NCI-H146 treated with DMSO at 0.1 percent for 48 hours (cell line): ENCODE results near the gene TTC34.
"Not testable (repeated sequence)": the region's sequence is repeated elsewhere in the genome, so short reads cannot be mapped to it uniquely, and the experiment has no call there.

Experiments used
- DNase-seq: peaks from one replicate; lab custom pipeline; 2025; ENCODE audit not compliant: unreplicated experiment; lab: John Stamatoyannopoulos, UW

Gene TTC34

GRCh38 chr1:2684878-2685277 is 116.6 kb downstream of the TTC34 start:
- not testable (repeated sequence) for DNase-seq

- DNase-seq = not testable (repeated sequence)
These were observed 117.5 kb downstream of the TTC34 start for GRCh38 chr1:2684000-2684399.

GRCh38 chr1:2683321-2683741 is 118.2 kb downstream of the TTC34 start:
- DNase-seq = not testable (repeated sequence)

- DNase-seq = not testable (repeated sequence)
These were observed 118.6 kb downstream of the TTC34 start for GRCh38 chr1:2682879-2683278.

GRCh38 chr1:2676726-2677125 is 124.8 kb downstream of the TTC34 start:
- not testable (repeated sequence) for DNase-seq

GRCh38 chr1:2671656-2672055 is 129.8 kb downstream of the TTC34 start:
- DNase-seq = not testable (repeated sequence)

GRCh38 chr1:2659806-2660205 is 141.7 kb downstream of the TTC34 start:
- DNase-seq = not testable (repeated sequence)

- DNase-seq = not testable (repeated sequence)
These were observed 143.6 kb downstream of the TTC34 start for GRCh38 chr1:2657909-2658308.

- not testable (repeated sequence) for DNase-seq
These were observed 144.4 kb downstream of the TTC34 start for GRCh38 chr1:2657124-2657523.

- DNase-seq = not testable (repeated sequence)
These were observed 145.7 kb downstream of the TTC34 start for GRCh38 chr1:2655598-2656434.

GRCh38 chr1:2654443-2654948 is 147.0 kb downstream of the TTC34 start:
- not testable (repeated sequence) for DNase-seq

- DNase-seq = not testable (repeated sequence)
These were observed 147.6 kb downstream of the TTC34 start for GRCh38 chr1:2653741-2654442.

GRCh38 chr1:2652926-2653571 is 148.4 kb downstream of the TTC34 start:
- not testable (repeated sequence) for DNase-seq

- DNase-seq = not testable (repeated sequence)
These were observed 149.2 kb downstream of the TTC34 start for GRCh38 chr1:2652152-2652925.

GRCh38 chr1:2650967-2651645 is 150.4 kb downstream of the TTC34 start:
- DNase-seq = no peak

GRCh38 chr1:2646837-2647236 is 154.7 kb downstream of the TTC34 start:
- no peak for DNase-seq

GRCh38 chr1:2645776-2646175 is 155.7 kb downstream of the TTC34 start:
- no peak for DNase-seq

GRCh38 chr1:2645143-2645542 is 156.3 kb downstream of the TTC34 start:
- no peak for DNase-seq

GRCh38 chr1:2644591-2645101 is 156.8 kb downstream of the TTC34 start:
- no peak for DNase-seq

GRCh38 chr1:2644171-2644570 is 157.3 kb downstream of the TTC34 start:
- no peak for DNase-seq
